ENCODE results near the gene LSS. TPM values are rescaled to one million over a fixed set of nuclear protein-coding genes. Genes with fewer than 3 reads are reported as not detected.
A peak's percentile ranks its signal among the peaks of the same experiment; 100 is the strongest.
"Not testable (repeated sequence)": the region's sequence is repeated elsewhere in the genome, so short reads cannot be mapped to it uniquely, and the experiment has no call there.

LSS gene
- polyA plus RNA-seq, 1 donor = 38.6 TPM

GRCh38 chr21:46185716-46186115 lies 42.9 kb downstream of the LSS start:
- DNase-seq = no peak

DNA sequence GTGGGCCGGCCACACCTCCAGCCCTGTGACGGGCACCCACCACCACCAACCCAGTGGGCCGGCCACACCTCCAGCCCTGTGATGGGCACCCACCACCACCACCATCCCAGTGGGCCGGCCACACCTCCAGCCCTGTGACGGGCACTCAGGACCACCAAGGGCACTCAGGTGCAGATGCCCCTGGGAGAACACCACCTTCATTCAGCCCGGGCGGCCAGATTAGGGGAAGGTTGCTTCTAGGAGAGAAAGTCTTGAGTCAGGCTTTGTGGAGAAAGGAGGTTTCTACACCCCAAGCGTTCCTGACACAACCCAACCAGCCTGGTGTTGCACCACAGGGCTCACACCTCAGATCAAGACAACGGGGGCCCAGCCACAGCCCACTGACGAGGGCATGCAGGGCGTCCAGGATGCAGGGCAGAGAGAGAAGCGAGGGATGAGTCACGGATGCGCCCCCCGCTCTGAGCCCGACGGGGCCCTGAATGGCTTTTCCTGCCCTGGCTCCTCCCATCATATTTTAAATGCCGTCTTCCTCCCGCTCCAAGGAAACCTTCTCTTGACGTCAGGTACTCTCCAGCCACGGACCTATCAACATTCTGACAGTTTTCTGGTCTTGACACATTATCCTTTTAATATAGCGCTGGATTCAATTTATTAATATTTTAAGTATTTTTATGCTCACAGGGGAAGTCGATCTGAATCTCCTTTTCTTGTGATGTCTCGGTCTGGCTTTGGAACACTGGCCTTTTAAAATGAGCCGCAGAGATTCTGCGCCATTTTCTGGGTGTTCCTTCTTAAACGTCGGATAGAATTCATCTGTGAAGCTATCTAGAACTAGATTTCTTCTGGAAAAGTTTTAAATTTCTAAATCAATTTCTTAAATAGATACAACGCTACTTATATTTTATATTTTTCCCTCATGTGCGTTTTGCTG lies 43.7 kb downstream of the LSS start:
- DNase-seq = peak; percentile 63

DNA sequence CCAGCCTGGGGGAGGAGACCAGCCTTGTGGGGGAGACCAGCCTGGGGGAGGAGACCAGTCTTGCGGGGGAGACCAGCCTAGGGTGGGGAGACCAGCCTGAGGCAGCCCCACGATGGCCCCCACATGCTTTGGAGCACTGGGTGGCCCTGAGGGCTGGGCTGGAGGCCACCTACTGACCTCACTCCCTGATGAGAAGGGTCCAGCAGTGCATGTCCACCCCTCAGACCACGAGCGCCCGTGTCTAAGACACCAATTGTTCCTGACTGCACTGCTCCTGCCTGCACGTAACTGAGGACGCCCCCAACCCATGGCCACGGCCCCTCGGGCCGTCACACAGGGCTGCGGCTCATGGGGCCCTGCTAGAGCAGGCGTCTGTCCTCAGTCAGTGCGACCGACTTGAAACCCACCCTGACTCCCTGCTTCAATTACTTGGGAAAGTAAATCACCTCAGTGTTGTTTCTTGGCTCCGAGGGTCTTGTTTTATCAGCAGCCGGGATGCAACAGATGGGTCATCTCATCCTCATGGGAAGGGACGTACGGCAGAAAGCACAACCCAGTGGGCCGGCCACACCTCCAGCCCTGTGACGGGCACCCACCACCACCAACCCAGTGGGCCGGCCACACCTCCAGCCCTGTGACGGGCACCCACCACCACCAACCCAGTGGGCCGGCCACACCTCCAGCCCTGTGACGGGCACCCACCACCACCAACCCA lies 44.5 kb downstream of the LSS start, which contains the start of gene SPATC1L:
SPATC1L (minus strand) TSS at position 550 of the 715 bp plus-strand sequence. CDS start 1,643 bp downstream, outside the sequence.
- no peak for DNase-seq

DNA sequence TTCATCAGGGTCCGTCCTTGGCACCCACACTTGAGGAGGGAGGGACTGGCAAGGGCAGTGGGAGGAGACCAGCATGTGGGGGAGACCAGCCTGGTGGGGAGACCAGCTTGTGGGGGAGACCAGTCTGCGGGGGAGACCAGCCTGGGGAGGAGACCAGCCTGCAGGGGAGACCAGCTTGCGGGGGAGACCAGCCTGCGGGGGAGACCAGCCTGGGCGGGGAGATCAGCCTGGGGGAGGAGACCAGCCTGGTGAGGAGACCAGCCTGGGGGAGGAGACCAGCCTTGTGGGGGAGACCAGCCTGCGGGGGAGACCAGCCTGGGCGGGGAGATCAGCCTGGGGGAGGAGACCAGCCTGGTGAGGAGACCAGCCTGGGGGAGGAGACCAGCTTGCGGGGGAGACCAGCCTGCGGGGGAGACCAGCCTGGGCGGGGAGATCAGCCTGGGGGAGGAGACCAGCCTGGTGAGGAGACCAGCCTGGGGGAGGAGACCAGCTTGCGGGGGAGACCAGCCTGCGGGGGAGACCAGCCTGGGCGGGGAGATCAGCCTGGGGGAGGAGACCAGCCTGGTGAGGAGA lies 45.2 kb downstream of the LSS start:
- not testable (repeated sequence) for DNase-seq

GRCh38 chr21:46182548-46183336 lies 45.8 kb downstream of the LSS start:
- DNase-seq = no peak

GRCh38 chr21:46181953-46182547 lies 46.5 kb downstream of the LSS start:
- no peak for DNase-seq

DNA sequence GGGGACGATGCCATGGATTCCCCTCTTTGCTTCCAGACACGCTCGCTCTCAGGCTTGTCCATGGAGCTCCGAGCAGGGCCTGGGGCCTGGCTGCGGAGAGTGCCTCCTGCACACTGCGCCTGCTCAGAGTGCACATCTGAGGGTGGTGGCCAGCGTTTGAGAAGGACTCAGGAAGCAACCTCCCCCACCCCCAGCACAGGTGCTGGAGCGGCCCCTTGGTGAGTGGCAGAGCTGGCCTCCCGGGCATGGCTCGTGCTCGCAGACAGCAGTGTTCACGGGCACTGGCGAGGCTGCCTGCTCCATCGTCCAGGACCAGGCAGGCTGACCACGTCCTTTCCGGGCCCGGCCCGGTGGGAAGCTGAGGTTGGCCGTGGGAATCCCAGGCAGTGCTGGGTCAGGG lies 47.1 kb downstream of the LSS start:
- no peak for DNase-seq

GRCh38 chr21:46180778-46181391 lies 47.7 kb downstream of the LSS start:
- no peak for DNase-seq

- DNase-seq = no peak
Observed at GRCh38 chr21:46180079-46180722, 48.4 kb downstream of the LSS start.

DNA sequence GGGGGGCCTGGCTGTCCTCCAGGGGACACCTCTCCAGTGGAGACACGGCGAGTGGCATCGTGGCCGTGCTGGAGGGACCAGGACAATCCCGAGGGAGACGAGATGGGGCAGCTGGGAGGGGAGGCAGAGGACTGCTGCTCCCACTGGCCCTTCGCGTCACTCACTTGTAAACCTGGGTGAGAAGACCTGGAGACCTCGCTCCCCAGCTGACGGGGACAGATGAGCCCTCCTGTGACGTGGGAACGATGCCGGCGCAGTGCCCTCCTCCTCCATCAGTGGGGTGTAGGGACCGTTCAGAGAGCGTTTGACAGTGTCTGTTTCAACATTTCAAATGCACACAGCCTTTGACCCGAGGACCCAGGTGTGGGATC lies 48.9 kb downstream of the LSS start:
- no peak for DNase-seq

DNA sequence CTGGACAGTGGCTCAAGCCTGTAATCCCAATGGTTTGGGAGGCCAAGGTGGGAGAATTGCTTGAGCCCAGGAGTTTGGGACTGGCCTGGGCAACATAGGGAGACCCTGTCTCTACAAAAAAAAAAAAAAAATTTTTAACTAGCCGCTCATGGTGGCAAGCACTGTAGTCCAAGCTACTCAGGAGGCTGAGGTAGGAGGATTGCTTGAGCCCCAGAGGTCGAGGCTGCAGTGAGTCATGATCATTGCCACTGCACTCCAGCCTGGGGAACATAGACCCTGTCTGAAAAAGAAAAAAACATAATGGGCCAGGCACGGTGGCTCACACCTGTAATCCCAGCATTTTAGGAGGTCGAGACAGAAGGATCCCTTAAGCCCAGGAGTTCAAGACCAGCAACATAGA lies 49.6 kb downstream of the LSS start:
- no peak for DNase-seq

- DNase-seq = not testable (repeated sequence)
Observed at GRCh38 chr21:46176443-46177129, 52.0 kb downstream of the LSS start.

DNA sequence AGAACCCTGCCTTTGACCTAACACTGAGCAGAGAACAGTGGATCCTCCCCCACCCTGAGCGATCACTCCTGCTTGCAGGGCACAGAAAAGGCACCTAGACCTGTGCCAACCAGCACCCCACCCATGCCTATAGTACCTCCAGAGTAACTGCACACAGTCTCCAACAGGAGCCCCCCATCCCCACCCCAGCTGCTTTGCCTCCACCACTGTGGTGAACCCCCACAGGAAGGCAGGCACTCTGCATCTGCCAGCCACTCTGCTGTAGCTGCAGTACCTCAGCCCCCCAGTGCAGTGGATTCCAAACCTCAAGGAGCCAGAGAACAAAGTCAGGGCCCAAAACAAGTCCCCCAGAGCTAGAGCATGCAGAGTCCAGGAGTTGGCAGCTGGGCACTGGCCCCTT lies 55.0 kb downstream of the LSS start:
- no peak for DNase-seq

DNA sequence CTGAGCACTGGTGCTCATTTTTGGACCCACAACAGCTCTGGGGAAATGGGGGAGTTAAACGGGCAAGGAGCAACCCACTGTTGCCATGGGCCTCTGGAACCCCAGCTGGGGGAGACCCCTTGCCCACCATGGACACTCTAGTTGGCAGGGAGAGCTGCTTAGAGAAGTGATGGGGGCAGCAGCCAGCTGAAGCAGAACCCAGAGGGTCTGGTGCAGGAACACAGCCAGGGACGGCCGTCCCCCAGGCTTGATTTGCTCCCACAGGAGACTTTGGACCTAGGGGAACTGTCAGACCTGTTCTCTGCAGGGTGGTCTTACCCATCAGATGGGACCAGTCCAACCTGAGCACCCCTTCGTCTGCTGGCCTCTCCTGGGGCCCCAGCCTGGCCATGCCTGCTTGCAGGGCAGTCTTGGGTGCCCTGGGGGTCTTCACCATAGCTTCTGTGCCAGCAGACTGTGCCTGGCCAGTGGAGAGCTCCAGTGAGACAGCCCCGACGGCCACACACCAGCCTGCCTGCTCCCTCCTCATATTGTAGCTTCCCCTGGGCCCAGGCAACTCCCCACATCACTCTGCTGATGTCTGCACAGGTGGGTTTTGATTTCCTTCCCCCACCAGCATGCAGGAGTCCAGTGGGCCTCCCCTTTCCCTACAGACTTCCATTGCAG lies 55.6 kb downstream of the LSS start:
- DNase-seq = no peak

GRCh38 chr21:46171996-46172862 lies 56.3 kb downstream of the LSS start:
- DNase-seq = no peak

GRCh38 chr21:46171585-46171984 lies 57.0 kb downstream of the LSS start:
- no peak for DNase-seq

- not testable (repeated sequence) for DNase-seq
Observed at GRCh38 chr21:46170436-46171193, 58.0 kb downstream of the LSS start.
